ENCODE measurements around the gene CERS3.

GRCh38 chr15:100515758-100516157 is 13.0 kb downstream of the CERS3 start:
- TF ChIP-seq, protein P1, sequence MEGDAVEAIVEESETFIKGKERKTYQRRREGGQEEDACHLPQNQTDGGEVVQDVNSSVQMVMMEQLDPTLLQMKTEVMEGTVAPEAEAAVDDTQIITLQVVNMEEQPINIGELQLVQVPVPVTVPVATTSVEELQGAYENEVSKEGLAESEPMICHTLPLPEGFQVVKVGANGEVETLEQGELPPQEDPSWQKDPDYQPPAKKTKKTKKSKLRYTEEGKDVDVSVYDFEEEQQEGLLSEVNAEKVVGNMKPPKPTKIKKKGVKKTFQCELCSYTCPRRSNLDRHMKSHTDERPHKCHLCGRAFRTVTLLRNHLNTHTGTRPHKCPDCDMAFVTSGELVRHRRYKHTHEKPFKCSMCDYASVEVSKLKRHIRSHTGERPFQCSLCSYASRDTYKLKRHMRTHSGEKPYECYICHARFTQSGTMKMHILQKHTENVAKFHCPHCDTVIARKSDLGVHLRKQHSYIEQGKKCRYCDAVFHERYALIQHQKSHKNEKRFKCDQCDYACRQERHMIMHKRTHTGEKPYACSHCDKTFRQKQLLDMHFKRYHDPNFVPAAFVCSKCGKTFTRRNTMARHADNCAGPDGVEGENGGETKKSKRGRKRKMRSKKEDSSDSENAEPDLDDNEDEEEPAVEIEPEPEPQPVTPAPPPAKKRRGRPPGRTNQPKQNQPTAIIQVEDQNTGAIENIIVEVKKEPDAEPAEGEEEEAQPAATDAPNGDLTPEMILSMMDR (conservative IDR thresholded peaks at IDR 0.05; ENCODE audit: low read depth, low read length): no peak
- TF ChIP-seq EZH2phosphoT487 (IDR thresholded peaks at IDR 0.05; ENCODE audit: borderline replicate concordance, low read length): no peak

Data from PC-3 (cell line).